Measurements from ENCODE around the gene UCK2. TPM values are rescaled to one million over a fixed set of nuclear protein-coding genes. Genes with fewer than 3 reads are reported as not detected.

The UCK2 gene
- total and polyA plus RNA-seq, 2 donors (not counting 3 experiments of a cell fraction or from before 2014, with no cell fraction given): 62.3 to 74.7 TPM

DNA sequence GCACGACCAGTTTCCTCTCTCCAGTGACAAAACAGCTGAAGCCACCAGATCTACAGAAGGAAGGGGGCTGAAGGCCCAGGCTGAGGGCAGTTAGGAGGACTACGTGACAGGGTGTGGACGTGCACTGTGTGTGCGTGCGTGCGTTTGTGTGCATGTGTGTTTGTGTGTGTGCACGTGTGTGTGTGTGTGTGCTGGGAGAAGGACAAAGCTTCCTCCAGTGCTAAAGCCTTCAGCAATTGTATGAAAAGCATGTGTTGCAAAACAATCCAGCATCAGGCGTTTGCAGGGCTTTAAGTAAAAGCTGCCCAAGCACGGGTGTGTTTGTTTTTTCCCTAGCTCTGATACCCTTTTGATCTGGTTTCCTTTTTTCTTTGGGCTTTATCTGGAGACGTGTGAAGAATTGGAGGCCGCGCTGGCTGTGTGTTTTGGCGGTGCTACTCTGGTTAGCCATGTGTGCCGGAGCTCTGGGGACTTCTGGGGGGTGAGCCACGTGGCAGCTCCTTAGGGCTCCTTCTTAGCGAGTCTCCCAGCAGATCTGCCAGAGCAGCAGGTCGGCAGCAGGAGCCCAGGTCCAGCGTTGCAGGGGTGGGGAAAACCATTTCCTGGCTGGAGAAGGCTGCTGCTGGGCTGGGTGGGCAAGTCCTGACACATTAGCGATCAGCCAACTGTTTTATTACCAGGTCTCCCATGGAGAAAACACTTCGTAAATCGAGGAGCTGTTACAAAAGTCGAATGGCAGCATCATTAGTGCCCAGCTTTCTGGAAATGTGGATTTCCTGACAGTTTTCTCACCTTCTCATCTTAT, 73.4 kb downstream of the UCK2 start:
- H3K9me3 ChIP-seq (replicated peaks; ENCODE audit: control insufficient read depth, insufficient read depth, low read length): no peaks in the 10 kb centered on the region
- FAIRE-seq (peak; percentile 93), DNase-seq (ENCODE audit: low read depth, low spot score) (peak; percentile 90)
- dilution Hi-C loops (cut with MboI; ENCODE audit: extremely low pct_ligation_motif_present, low sequenced_read_pairs): no loop called here
- CTCF ChIA-PET: interaction anchor here (0.8 to 2.5 kb wide), 10 partner anchors 10 to 508 kb away, joined by 3 to 14 read pairs (median 4); partner anchors contain the start of gene ALDH9A1
- H3K4me3 ChIP-seq (replicated peaks in 1 of 3; ENCODE audit: insufficient read depth in 1 of 3, low read depth in 1 of 3, low read length in 3 of 3): no peak overlapping the region
- no peaks in the 10 kb centered on the region for H3K9me1 ChIP-seq (replicated peaks; ENCODE audit: control insufficient read depth, extremely low read depth, insufficient read depth, low read length)
- H3K79me2 ChIP-seq (ENCODE audit: control insufficient read depth, insufficient read depth, low read length): peaks cover 46% of the 10 kb centered on the region
- peak overlapping the region; percentile 98 for H3K27ac ChIP-seq (ENCODE audit: insufficient read depth, low read depth, low read length)
- TF ChIP-seq FOS (IDR thresholded peaks at IDR 0.05; ENCODE audit: borderline replicate concordance, insufficient read depth, low read length) (no peak), MYC (IDR thresholded peaks at IDR 0.05; ENCODE audit: low read depth, low read length) (peak; percentile 61), JUN (IDR thresholded peaks at IDR 0.05; ENCODE audit: borderline replicate concordance, insufficient read depth, insufficient read length, low read depth) (no peak), EZH2 (IDR thresholded peaks at IDR 0.05; ENCODE audit: borderline replicate concordance, low read depth, low read length, severe bottlenecking) (no peak), POLR2A (IDR thresholded peaks at IDR 0.05; ENCODE audit: low read depth, low read length) (peak; percentile 49), POLR2AphosphoS5 (IDR thresholded peaks at IDR 0.05; ENCODE audit: insufficient read depth, low read depth, low read length) (peak; percentile 56), GATA2 (IDR thresholded peaks at IDR 0.05; ENCODE audit: insufficient read depth, insufficient read length, low read depth, low read length) (peak; percentile 68)
- TF ChIP-seq, protein P1, sequence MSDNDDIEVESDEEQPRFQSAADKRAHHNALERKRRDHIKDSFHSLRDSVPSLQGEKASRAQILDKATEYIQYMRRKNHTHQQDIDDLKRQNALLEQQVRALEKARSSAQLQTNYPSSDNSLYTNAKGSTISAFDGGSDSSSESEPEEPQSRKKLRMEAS (IDR thresholded peaks at IDR 0.05; ENCODE audit: insufficient read depth, insufficient read length): peak; percentile 69
- TF ChIP-seq, protein P2, sequence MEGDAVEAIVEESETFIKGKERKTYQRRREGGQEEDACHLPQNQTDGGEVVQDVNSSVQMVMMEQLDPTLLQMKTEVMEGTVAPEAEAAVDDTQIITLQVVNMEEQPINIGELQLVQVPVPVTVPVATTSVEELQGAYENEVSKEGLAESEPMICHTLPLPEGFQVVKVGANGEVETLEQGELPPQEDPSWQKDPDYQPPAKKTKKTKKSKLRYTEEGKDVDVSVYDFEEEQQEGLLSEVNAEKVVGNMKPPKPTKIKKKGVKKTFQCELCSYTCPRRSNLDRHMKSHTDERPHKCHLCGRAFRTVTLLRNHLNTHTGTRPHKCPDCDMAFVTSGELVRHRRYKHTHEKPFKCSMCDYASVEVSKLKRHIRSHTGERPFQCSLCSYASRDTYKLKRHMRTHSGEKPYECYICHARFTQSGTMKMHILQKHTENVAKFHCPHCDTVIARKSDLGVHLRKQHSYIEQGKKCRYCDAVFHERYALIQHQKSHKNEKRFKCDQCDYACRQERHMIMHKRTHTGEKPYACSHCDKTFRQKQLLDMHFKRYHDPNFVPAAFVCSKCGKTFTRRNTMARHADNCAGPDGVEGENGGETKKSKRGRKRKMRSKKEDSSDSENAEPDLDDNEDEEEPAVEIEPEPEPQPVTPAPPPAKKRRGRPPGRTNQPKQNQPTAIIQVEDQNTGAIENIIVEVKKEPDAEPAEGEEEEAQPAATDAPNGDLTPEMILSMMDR (IDR thresholded peaks at IDR 0.05; ENCODE audit: extremely low read depth in 1 of 2, insufficient read depth in 1 of 2, low read depth in 1 of 2, low read length in 2 of 2): no peak
- POLR2A ChIA-PET: interaction anchor here (1.3 to 1.7 kb wide), 2 partner anchors 16 to 72 kb away, joined by 7 to 9 read pairs; no protein-coding TSS in a partner anchor
- H2AFZ ChIP-seq (ENCODE audit: low read depth, low read length): no peak overlapping the region
- peak overlapping the region; percentile 60 for H3K9ac ChIP-seq (replicated peaks; ENCODE audit: extremely low read depth, insufficient read depth, low read length)
- intact Hi-C loops (cut with micrococcal nuclease): loop anchor here (1.0 kb wide), 1 partner anchor 73 kb away; the partner anchor contains the start of gene UCK2
- peaks cover 75% of the 10 kb centered on the region for H3K4me1 ChIP-seq (ENCODE audit: control insufficient read depth, extremely low read depth, insufficient read depth, low read length)
- peak overlapping the region; percentile 58 for H3K4me2 ChIP-seq (ENCODE audit: insufficient read depth, low read length)
- no TSS peak for BruUV-seq (replicated peaks)
- peaks cover 0 to under 1% of the 10 kb centered on the region in 2 experiments for H3K36me3 ChIP-seq (ENCODE audit: control insufficient read depth in 2 of 2, extremely low read depth in 1 of 2, insufficient read depth in 2 of 2, low read length in 2 of 2)
- H3K27me3 ChIP-seq (ENCODE audit: control insufficient read depth in 2 of 2, insufficient read depth in 2 of 2, low read length in 2 of 2): no peaks in the 10 kb centered on the region
- H4K20me1 ChIP-seq (replicated peaks; ENCODE audit: control insufficient read depth, extremely low read depth, insufficient read depth, low read length): no peaks in the 10 kb centered on the region
